Measurements from ENCODE around the gene ALKBH1.
A peak's percentile ranks its signal among the peaks of the same experiment; 100 is the strongest.
"Not testable (repeated sequence)": the region's sequence is repeated elsewhere in the genome, so short reads cannot be mapped to it uniquely, and the experiment has no call there.

ALKBH1 gene

GRCh38 chr14:77707724-77708408 lies at the start of gene ALKBH1, which contains the start of gene SLIRP:
Gene ALKBH1 (minus strand): TSS chr14:77708023. CDS start chr14:77708004, 19 bp downstream.
Gene SLIRP (plus strand): TSS chr14:77708103. CDS start chr14:77708112, 9 bp downstream.
- TF ChIP-seq CTCF (conservative IDR thresholded peaks at IDR 0.05; ENCODE audit: low read depth, low read length): no peak
- peak within 1 kb of the TSS; percentile 100 for H3K4me3 ChIP-seq (ENCODE audit: low read length)
- DNase-seq (ENCODE audit: low read depth): peak; percentile 31

DNA sequence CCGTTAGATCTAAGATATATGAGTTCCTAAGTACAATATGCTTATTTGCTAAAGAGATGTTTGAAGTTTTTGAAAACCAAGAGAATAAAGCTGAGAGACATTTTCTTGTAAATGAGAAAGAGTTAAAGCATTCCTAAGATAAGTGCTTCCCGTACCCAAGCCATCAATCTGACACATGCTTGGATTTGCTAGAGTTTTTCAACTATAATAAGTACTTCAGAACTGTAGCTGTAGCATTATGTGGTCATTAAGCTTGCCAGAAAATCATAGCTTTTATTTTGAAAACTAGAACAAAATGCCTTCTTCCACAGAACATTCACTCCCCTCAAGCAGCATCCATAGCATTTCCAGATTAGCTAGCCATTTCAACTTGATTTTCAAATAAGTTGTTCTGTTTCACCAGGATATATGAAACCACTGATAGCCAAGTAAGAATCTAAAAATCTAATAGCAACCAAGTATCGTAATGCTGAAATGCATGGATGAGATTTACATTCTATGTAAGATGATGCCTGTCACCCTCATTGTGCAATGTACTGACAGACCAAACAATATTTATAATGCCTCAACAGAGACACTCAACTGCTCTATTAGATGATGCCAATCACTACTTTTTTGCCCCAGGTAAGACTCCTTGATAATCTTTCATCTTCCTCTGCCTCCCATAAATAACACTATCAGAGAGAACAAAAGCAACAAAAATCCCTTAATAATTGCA lies 45.1 kb upstream of the ALKBH1 start:
- no peak overlapping the region for H3K4me3 ChIP-seq (ENCODE audit: low read length)
- DNase-seq (ENCODE audit: low read depth): peak; percentile 5
- TF ChIP-seq CTCF (conservative IDR thresholded peaks at IDR 0.05; ENCODE audit: low read depth, low read length): no peak

DNA sequence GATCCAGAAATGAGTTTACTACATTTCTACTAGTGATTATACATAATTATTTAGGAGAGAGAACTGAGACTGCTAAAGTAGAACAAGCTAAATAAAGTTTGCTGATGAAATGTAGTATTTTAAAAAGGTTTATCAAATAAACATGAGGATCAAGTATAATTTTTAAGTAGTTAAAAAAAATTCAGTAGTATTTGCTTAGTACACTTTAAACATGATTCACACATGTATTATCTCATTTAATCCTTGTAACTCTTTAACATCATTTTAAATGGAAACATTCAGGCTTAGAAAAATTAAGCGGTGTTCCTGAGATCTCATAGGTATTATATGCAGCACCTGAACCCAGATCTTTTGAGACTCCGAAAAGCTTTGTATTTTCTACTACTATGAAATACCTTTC lies 44.4 kb upstream of the ALKBH1 start:
- no peak overlapping the region for H3K4me3 ChIP-seq (ENCODE audit: low read length)
- DNase-seq (ENCODE audit: low read depth): no peak
- TF ChIP-seq CTCF (conservative IDR thresholded peaks at IDR 0.05; ENCODE audit: low read depth, low read length): no peak

DNA sequence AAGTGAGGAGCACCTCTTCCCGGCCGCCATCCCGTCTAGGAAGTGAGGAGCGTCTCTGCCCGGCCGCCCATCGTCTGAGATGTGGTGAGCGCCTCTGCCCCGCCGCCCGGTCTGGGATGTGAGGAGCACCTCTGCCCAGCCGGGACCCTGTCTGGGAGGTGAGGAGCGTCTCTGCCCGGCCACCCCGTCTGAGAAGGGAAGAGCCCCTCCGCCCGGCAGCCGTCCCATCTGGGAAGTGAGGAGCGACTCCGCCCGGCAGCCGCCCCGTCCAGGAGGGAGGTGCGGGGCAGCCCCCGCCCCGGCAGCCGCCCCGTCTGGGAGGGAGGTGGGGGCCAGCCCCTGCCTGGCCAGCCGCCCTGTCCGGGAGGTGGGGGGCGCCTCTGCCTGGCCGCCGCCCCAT lies 39.6 kb upstream of the ALKBH1 start:
- not testable (repeated sequence) for H3K4me3 ChIP-seq (ENCODE audit: low read length); DNase-seq (ENCODE audit: low read depth)

DNA sequence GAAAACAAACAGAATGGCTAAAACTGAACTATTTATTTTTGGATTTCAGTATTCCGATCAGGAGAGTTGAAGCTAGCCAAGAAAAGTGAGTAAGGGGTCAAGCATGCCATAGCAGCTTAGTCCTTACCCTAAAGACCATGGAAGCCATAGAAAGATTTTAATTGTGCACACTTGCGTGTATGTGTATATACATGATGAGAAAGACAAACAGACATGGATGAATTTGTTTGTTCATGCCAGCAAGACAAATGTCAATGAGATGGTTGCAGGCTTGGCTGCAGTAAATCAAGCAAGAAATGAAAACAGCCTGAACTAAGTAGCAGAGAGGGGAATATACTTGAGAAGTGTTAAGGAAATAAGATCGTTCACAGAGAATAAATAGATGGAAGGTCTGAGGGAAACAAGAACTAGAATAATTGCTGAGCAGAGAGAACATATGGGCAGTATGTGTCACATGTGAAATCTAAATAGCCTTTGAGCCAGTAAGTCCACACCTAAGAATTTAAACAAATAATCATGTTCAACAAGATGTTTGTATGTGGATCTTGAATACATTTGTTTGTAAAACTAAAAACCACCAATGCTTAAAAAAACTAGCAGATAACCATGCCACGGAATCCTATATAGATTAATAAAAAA lies 38.4 kb upstream of the ALKBH1 start:
- no peak overlapping the region for H3K4me3 ChIP-seq (ENCODE audit: low read length)
- no peak for TF ChIP-seq CTCF (conservative IDR thresholded peaks at IDR 0.05; ENCODE audit: low read depth, low read length)
- DNase-seq (ENCODE audit: low read depth): no peak

GRCh38 chr14:77741438-77741837 lies 33.6 kb upstream of the ALKBH1 start:
- no peak overlapping the region for H3K4me3 ChIP-seq (ENCODE audit: low read length)
- TF ChIP-seq CTCF (conservative IDR thresholded peaks at IDR 0.05; ENCODE audit: low read depth, low read length): no peak
- no peak for DNase-seq (ENCODE audit: low read depth)

- H3K4me3 ChIP-seq (ENCODE audit: low read length): no peak overlapping the region
- no peak for TF ChIP-seq CTCF (conservative IDR thresholded peaks at IDR 0.05; ENCODE audit: low read depth, low read length)
- DNase-seq (ENCODE audit: low read depth): no peak
These were observed 30.9 kb upstream of the ALKBH1 start for GRCh38 chr14:77738559-77739250.
